IgD-negative memory B cell (primary cell): ENCODE data around the gene TBC1D17. TPM values are rescaled to one million over a fixed set of nuclear protein-coding genes. Genes with fewer than 3 reads are reported as not detected.

Source experiments
- H3K27ac Mint-ChIP-seq, 3 donors: one replicate each; pipeline ENCODE4 v1.8.0; 2020 to 2022; ENCODE audit warnings: mild to moderate bottlenecking in 3 of 3, mixed read lengths in 3 of 3, moderate library complexity in 1 of 3
- H3K27me3 Mint-ChIP-seq: one replicate; pipeline ENCODE4 v1.8.0; 2021; ENCODE audit warnings: mixed read lengths
- H3K36me3 Mint-ChIP-seq: one replicate; pipeline ENCODE4 v1.8.0; 2020; ENCODE audit warnings: mild to moderate bottlenecking, mixed read lengths
- H3K4me1 Mint-ChIP-seq, 3 donors: one replicate each; pipeline ENCODE4 v1.8.0; 2020 to 2022; ENCODE audit warnings: mixed read lengths in 3 of 3, mild to moderate bottlenecking in 1 of 3
- H3K4me3 Mint-ChIP-seq, 4 donors: one replicate each; pipeline ENCODE4 v1.8.0; 2020 to 2022; ENCODE audit warnings: mild to moderate bottlenecking in 4 of 4, mixed read lengths in 4 of 4, moderate library complexity in 3 of 4
- H3K9me3 Mint-ChIP-seq, 3 donors: one replicate each; pipeline ENCODE4 v1.8.0; 2020 to 2021; ENCODE audit warnings: mixed read lengths in 3 of 3, mild to moderate bottlenecking in 1 of 3
- polyA plus RNA-seq: library from polyadenylated mRNA; unstranded; fragments of 300-500 nt; fragmentation: Illumina TruSeq; gene quantifications from one replicate; pipeline ENCODE4 v1.2.3, GENCODE V29; 2021

Gene TBC1D17
- polyA plus RNA-seq, 1 donor from 2014 or later, result 19.1 TPM

DNA sequence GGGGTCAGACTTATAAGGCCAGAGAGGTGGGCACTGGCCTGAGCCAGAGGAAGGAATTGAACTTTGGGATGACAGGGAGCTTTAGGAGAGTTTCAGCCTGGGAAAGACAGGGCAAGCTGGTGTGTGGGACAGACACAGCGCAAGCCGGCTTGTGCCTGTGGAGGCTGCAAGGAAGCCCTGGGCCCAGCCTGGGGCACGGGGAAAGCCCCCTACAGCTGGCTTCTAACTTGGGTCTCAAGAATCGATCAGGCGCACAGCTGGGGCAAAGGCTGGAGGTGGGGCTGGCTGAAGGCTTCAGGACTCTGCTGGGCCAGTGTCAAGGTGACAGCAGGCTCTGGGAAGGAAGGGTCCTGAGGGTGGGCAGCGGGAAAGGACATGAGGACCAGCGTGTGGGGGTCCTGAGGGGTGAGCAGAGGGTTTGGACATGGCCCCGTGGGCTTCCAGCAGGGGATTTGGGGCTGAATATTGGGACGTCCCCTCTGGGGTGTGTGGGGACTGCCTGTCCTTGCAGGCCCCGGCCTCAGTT is 23.6 kb upstream of the TBC1D17 start:
- H3K9me3 Mint-ChIP-seq, result peaks cover 0 to 3% (median 0%) of the 10 kb centered on the region in 3 donors
- H3K27ac Mint-ChIP-seq, result peak overlapping the region in 1 of 3 donors; percentile 89
- peaks cover 13 to 23% (median 16%) of the 10 kb centered on the region in 3 donors for H3K4me1 Mint-ChIP-seq
- peak overlapping the region in 2 of 4 donors; percentile 76 to 93 for H3K4me3 Mint-ChIP-seq
- H3K36me3 Mint-ChIP-seq, result peaks cover 2% of the 10 kb centered on the region
- H3K27me3 Mint-ChIP-seq, result no peaks in the 10 kb centered on the region

DNA sequence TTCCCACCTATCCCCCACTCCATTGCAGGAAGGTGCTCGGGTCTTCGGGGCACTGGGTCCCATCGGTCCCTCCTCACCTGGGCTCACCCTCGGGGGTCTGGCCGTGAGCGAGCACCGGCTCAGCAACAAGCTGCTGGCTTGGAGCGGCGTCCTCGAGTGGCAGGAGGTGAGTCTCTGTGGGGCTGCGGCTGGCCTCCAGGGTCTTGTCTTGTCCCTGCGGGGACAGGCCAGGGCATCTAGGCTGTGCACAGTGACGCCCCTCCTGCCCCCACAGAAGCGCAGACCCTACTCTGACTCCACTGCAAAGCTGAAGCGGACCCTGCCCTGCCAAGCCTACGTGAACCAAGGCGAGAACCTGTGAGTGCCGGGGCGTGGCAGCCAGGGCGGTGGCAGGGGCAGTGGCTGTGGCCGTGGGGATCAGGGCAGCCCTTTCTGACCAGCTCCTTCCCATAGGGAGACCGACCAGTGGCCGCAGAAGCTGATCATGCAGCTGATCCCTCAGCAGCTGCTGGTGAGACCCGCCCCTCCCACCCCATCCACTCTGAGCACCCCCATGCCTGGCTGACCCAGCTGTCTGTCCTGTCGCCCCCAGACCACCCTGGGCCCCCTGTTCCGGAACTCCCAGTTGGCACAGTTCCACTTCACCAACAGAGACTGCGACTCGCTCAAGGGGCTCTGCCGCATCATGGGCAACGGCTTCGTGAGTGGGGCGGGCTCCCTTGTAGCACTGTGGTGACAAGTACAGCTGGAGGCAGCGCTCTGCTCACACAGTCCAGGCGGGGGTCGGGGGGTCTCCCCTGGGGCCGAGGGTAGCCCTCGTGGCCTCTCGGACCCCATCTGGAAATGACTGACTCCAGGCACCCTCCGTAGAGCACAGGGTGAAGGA is 22.9 kb upstream of the TBC1D17 start:
- H3K36me3 Mint-ChIP-seq, result peaks cover 2% of the 10 kb centered on the region
- H3K27ac Mint-ChIP-seq, result peak overlapping the region in 1 of 3 donors; percentile 89
- no peaks in the 10 kb centered on the region for H3K27me3 Mint-ChIP-seq
- H3K4me3 Mint-ChIP-seq, result no peak overlapping the region
- H3K4me1 Mint-ChIP-seq, result peaks cover 13 to 19% (median 16%) of the 10 kb centered on the region in 3 donors
- H3K9me3 Mint-ChIP-seq, result no peaks in the 10 kb centered on the region

DNA sequence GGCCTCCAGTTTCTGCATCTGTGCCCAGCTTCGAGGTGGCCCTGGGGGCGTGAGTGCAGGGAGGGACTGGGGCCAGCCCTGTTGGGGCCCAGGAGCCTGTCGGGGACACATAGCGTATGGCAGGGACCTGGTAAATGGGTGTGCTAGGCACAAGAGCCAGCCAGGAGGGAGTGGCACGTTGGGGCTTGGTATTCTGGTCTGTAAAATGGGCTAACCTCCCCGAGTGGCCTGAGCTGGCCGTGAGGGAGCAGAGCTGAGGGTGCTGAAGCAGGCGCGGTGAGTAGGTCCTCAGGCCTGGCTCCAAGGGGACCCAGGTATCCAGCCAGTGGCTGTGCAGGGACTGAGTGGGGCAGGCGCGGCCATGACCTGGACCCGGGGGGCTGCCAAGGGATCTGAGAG is 22.2 kb upstream of the TBC1D17 start:
- H3K4me3 Mint-ChIP-seq, result peak overlapping the region in 1 of 4 donors; percentile 73
- H3K27ac Mint-ChIP-seq, result peak overlapping the region in 2 of 3 donors; percentile 35 to 70
- H3K36me3 Mint-ChIP-seq, result peaks cover 2% of the 10 kb centered on the region
- no peaks in the 10 kb centered on the region for H3K27me3 Mint-ChIP-seq
- H3K4me1 Mint-ChIP-seq, result peaks cover 11 to 13% (median 13%) of the 10 kb centered on the region in 3 donors
- H3K9me3 Mint-ChIP-seq, result no peaks in the 10 kb centered on the region

DNA sequence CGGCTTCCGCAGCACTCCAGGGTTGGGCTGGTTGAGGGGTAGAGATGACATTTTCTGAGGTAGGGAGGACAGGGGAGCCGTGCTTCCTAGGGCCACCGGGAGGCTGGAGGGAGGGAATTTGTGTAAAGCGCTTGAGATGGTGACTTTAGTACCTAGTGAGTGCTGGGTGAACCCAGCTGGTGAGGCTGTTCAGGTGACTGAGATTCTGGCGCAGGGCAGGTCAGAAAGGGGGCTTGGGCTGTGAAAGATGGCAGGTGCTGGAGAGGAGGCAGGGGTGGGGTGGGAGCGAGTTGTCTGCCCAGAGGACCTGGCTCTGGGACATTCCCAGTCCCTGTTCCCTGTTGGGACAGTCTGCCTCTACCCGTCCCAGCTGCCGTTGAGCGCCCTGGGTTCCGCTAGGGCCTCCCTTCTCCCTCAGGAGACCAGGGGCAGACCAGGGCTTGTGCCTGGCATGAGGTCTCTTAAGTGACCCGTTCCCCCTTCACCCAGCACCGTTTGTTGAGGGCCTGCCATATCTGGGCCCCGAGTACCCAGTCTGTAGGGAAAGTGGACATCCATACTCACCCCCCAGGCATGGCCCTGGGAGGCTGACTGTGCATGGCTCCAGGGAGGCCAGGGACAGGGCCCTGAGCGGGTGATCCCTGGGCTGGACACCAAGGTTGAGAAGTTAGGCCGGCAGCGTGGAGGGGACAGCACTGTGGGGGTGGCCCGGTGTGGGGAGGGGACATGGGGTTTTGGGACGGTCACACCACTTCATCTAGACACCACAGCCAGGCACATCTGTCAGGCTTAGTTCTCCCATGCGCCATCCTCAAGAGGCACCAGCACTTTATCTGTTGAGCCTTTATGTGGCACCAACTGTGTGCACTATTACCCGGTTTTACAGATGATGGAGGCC is 21.6 kb upstream of the TBC1D17 start:
- H3K36me3 Mint-ChIP-seq, result peaks cover 2% of the 10 kb centered on the region

DNA sequence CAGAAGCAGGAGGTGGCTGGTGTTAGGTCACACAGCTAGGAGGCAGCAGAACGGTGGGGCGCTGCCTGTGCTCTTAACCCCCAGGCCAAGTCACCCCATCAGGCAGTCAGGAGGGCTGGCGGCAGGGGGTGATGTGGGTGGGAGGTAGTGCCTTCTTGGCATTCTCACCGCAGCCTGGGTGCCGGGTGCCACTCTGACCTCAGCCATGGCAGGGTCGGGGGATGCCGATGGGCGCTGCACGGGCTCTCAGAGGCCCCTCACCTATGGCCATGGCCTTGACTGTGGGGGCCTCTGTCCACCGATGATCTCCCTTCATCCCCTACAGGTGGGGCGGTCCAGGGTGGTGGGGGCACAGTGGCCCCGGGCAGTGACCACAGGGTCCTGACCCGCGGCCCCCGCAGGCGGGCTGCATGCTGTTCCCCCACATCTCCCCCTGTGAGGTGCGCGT is 20.9 kb upstream of the TBC1D17 start:
- Mint-ChIP-seq H3K27ac (peak overlapping the region in 2 of 3 donors; percentile 50 to 56), H3K4me3 (peak overlapping the region in 1 of 4 donors; percentile 73), H3K36me3 (peaks cover 3% of the 10 kb centered on the region)

More for the DNA sequence above, 21.6 kb upstream of the TBC1D17 start:
- Mint-ChIP-seq H3K9me3 (no peaks in the 10 kb centered on the region), H3K27ac (peak overlapping the region in 2 of 3 donors; percentile 56 to 70), H3K27me3 (no peaks in the 10 kb centered on the region), H3K4me3 (peak overlapping the region in 1 of 4 donors; percentile 73), H3K4me1 (peaks cover 10 to 13% (median 13%) of the 10 kb centered on the region in 3 donors)

DNA sequence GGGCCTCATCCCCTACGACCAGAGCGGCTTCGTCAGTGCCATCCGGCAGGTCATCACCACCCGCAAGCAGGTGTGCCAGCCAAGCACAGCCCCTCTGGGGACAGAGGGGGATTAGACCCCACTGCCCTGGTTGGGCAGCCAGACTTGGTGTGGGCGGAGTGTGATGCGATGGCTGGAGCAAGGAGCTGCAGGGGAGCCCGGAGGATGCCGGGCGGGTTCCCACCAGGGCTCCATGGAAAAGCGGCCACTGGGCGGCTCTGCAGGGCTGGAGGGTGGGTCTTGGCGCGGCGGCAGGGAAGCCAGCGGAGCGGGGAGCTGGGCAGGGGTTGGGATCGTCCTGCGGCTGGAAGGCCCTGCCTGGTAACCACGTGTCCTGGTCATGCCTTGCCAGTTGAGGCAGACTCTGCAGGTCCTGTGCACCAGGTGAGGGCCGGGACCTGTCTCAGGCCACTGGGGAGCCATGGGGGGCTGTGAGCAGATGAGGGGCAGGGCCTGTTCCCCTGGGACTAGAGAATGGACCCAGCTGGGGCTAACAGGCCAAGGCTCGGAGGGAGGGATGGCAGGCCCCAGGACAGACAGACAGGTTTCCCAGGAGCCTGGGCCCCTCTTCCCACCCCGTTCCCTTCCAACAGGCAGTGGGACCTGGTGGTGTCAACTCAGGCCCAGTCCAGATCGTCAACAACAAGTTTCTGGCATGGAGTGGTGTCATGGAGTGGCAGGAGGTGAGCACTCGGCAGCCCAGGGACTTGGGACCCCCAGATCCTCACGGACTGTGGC is 20.3 kb upstream of the TBC1D17 start:
- peaks cover 5% of the 10 kb centered on the region for H3K36me3 Mint-ChIP-seq
- H3K4me1 Mint-ChIP-seq, result peaks cover 6 to 11% (median 11%) of the 10 kb centered on the region in 3 donors
- H3K27me3 Mint-ChIP-seq, result no peaks in the 10 kb centered on the region
- H3K9me3 Mint-ChIP-seq, result no peaks in the 10 kb centered on the region
- peak overlapping the region in 1 of 3 donors; percentile 56 for H3K27ac Mint-ChIP-seq
- H3K4me3 Mint-ChIP-seq, result peak overlapping the region in 1 of 4 donors; percentile 73

More for the DNA sequence above, 20.9 kb upstream of the TBC1D17 start:
- H3K9me3 Mint-ChIP-seq, result no peaks in the 10 kb centered on the region
- H3K27me3 Mint-ChIP-seq, result no peaks in the 10 kb centered on the region
- peaks cover 10 to 13% (median 13%) of the 10 kb centered on the region in 3 donors for H3K4me1 Mint-ChIP-seq

DNA sequence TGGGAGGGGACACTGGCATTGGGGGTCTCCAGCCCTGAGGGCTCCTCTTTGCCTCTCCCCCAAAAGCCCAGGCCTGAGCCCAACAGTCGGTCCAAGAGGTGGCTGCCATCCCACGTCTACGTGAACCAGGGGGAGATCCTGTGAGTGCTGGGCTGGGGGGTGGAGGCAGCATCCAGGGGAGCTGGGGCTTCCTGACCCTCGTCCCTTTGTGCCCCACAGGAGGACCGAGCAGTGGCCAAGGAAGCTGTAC is 19.7 kb upstream of the TBC1D17 start:
- Mint-ChIP-seq H3K4me3 (no peak overlapping the region), H3K9me3 (no peaks in the 10 kb centered on the region), H3K27ac (no peak overlapping the region), H3K4me1 (peaks cover under 1 to 6% (median 6%) of the 10 kb centered on the region in 3 donors), H3K36me3 (peaks cover 5% of the 10 kb centered on the region), H3K27me3 (no peaks in the 10 kb centered on the region)

DNA sequence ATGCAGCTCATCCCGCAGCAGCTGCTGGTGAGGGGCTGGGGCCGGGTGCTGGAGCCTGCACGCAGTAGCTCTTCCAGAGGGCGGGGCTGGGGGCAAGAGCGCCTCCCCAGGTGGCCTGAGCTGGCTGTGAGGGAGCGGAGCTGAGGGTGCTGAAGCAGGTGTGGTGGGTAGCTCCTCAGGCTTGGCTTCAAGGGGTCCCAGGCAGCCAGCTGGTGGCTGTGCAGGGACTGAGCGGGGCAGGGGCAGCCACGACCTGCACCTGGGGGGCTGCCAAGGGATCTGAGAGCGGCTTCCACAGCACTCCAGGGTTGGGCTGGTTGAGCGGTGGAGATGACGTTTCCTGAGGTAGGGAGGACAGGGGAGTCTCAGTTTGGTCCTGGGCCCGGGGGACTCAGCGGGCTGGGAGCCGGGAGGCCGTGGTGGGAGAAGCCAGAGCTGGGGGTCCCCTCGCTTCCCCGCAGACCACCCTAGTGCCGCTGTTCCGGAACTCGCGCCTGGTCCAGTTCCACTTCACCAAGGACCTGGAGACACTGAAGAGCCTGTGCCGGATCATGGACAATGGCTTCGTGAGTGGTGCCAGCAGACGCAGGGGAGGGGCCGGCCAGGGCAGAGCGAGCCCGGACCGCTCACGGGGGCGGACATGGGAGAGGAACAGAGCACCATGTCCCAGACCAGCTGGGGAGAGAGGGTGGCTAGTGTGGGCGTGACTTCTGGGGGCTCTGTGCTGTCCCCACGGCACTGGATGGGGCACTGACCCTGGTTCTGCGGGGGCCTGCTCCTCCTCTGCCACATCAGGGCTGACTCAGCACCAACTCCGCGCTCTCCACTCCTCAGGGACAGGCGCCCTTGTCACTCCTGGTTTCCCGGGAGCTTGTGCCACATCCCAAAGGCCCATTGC is 19.2 kb upstream of the TBC1D17 start:
- Mint-ChIP-seq H3K36me3 (peaks cover 7% of the 10 kb centered on the region), H3K4me3 (peak overlapping the region in 1 of 4 donors; percentile 29), H3K9me3 (no peaks in the 10 kb centered on the region), H3K27me3 (no peaks in the 10 kb centered on the region), H3K4me1 (peaks cover 0 to 7% (median 5%) of the 10 kb centered on the region in 3 donors), H3K27ac (peak overlapping the region in 1 of 3 donors; percentile 51)

DNA sequence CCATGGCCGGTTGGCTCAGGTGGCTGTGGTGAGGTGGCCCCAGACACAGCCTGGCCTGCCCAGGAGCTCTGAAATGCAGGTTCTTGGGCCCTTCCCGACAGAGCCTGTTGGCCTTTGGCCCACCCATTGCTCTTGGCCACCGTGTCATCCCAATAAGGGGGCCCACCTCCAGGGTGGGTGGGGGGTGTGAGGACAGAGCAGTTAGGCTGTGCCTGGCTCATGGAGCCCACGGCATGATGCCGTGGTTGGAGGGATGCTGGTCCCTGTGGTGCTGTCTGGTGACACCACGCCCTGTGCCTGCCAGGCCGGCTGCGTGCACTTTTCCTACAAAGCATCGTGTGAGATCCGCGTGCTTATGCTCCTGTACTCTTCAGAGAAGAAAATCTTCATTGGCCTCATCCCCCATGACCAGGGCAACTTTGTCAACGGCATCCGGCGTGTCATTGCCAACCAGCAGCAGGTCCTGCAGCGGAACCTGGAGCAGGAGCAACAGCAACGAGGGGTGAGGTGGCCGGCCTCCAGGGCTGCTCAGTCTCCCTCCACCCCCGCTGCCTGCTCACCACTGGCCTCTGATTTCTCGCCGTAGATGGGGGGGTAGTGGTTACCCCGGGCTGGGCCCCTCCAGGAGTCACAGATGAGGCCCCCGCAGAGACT is 17.7 kb upstream of the TBC1D17 start:
- H3K36me3 Mint-ChIP-seq, result peaks cover 10% of the 10 kb centered on the region
- H3K4me3 Mint-ChIP-seq, result peak overlapping the region in 1 of 4 donors; percentile 48
- no peaks in the 10 kb centered on the region for H3K27me3 Mint-ChIP-seq
- H3K9me3 Mint-ChIP-seq, result no peaks in the 10 kb centered on the region
- H3K4me1 Mint-ChIP-seq, result peaks cover 0 to 5% (median 5%) of the 10 kb centered on the region in 3 donors
- no peak overlapping the region for H3K27ac Mint-ChIP-seq

DNA sequence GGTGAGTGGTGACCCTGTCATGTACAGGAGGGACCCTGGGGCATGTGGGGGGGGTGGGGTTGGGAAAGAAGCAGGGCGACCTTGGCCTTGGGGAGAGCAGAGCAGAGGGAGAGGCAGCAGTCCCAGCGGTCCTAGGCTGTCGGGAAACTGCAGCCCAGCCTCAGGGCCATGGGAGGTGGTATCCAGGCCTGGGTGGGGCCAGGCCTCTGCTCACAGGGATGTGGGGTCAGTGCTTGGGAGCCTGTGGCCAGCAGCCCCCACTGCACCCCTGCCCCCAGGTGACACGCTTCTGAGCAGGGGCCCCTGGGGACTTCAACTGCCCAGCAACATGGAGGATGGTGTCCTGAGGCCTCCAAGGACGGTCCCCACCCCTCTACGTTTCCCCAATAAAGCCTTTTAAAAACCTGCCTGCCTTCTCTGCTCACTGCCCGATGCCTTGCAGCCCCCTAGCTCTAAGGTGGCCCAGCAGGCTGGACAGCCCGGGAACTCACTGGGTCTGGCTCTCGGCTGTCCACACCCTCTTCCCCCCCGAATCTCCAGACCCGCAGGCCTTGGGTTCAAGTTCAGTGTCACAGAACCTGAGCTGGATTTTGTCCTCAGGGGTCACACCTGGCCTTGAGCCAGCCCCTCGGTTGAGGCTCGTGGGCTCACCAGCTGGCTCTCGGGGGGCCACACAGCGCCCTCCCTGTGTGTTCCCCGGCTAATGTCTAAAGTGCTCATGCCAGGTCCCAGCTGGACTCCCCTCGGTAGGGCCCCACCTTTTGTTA is 17.0 kb upstream of the TBC1D17 start:
- no peaks in the 10 kb centered on the region for H3K27me3 Mint-ChIP-seq
- peaks cover 0 to 8% (median 8%) of the 10 kb centered on the region in 3 donors for H3K4me1 Mint-ChIP-seq
- no peaks in the 10 kb centered on the region for H3K9me3 Mint-ChIP-seq
- peak overlapping the region in 1 of 3 donors; percentile 39 for H3K27ac Mint-ChIP-seq
- peaks cover 8% of the 10 kb centered on the region for H3K36me3 Mint-ChIP-seq
- peak overlapping the region in 1 of 4 donors; percentile 20 for H3K4me3 Mint-ChIP-seq

DNA sequence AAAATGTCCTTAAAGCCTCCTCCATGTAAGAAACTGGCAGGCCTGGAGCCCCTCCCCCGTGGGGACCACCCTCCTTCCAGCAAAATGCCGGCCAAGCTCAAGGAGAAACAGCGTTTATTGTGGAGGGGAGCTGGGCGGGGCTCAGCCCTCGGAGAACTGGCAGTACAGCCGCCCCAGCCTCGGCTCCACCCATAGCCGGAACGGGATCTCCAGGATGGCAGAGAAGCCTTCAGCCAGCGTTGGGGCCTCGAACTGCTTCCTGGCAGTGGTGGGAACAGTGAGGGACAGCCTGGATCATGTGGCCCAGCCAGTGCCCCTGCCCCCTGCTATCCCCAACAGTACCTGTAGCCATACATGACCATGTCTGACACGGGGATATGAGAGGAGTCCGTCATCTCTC is 16.4 kb upstream of the TBC1D17 start:
- Mint-ChIP-seq H3K4me1 (peaks cover 0 to 13% (median 8%) of the 10 kb centered on the region in 3 donors), H3K27me3 (no peaks in the 10 kb centered on the region), H3K9me3 (no peaks in the 10 kb centered on the region), H3K27ac (peak overlapping the region in 1 of 3 donors; percentile 39), H3K4me3 (peak overlapping the region in 1 of 4 donors; percentile 20), H3K36me3 (peaks cover 8% of the 10 kb centered on the region)

DNA sequence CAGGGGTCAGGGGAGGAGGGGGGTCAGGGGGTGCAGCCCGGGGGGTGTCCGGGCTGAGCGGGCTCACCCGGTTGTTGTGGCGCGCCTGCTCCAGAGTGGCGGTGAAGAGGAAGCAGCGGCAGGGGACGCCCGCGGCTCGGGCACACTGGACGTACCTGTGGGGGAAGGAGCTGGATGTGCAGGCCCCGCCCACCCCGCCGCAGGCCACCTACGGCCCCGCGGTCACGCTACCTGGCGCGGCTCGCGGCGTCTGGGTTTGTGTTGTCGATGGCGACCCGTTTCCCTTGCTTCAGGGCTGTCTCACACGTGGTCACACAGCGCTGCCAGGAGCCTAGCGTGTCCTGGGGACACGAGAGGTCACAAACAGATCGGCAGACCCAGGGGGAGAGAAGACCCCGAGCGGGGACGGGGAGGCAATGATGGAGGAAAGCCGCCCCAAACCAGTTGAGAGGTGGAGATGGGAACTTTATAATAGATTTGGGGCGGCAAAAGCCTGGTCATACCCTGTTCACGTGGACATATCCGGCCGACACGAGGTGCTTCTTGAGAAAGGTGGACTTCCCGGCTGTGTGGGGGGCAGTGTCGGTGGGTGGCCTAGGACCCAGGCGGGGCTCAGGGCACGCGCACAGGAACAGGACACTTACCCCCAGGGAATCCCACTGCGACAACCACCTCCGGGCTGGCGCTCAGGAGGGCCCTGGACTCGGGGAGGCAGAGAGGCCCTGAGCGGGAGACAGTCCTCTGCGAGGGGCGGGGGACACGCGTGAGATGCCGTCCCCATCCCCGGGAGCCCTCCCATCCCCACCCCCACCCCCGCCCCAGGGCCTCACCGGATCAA is 15.7 kb upstream of the TBC1D17 start:
- Mint-ChIP-seq H3K4me1 (peaks cover 2 to 20% (median 8%) of the 10 kb centered on the region in 3 donors), H3K9me3 (no peaks in the 10 kb centered on the region), H3K27ac (no peak overlapping the region), H3K27me3 (no peaks in the 10 kb centered on the region), H3K36me3 (peaks cover 8% of the 10 kb centered on the region), H3K4me3 (peak overlapping the region in 1 of 4 donors; percentile 50)
